A549 treated with AZD9567 at 1 μM for 4 hours (cell line): ENCODE measurements around the gene C16orf86. TPM values are rescaled to one million over a fixed set of nuclear protein-coding genes. Genes with fewer than 3 reads are reported as not detected.

Source experiments
- total RNA-seq: library from RNA; stranded (reverse); fragments of 200-300 nt; extraction: Qiagen RNA extraction; gene quantifications from 5 replicates; pipeline ENCODE4 v1.2.3, GENCODE V29; 2022; ENCODE audit not compliant: insufficient read depth

The C16orf86 gene, protein sequence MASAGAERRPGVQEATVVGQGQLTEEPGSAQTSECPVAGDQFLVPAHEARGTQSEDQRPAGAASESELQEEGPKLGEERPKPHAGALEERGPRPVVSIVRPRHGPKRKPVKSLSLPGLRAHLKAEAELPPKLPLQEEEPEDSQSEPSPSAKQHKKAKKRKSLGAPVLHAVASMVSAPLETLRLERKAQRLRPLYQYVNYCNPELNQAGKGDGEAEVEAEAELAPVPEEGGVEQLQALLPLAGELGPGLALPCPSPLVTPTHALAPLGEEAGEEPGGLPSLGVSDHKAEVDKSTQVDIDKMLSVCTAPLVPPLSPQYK
- 0.10 to 0.20 TPM in 2 of 5 replicates, not detected in the others for total RNA-seq

GRCh38 chr16:67666559-67667452 is at the start of gene C16orf86, which contains the start of gene ENKD1:
Gene C16orf86 (plus strand): TSS chr16:67666814. CDS start chr16:67666971, 157 bp downstream.
Gene ENKD1 (minus strand): TSS chr16:67666750. CDS start chr16:67666442, 308 bp downstream.

GRCh38 chr16:67659675-67660563 is 6.7 kb upstream of the C16orf86 start, which contains the start of gene ACD:
Gene ACD (minus strand): TSS chr16:67660260. CDS start chr16:67660220, 40 bp downstream.

GRCh38 chr16:67660564-67661028 is 6.0 kb upstream of the C16orf86 start, which contains the start of gene PARD6A:
Gene PARD6A (plus strand): TSS chr16:67660960. CDS start chr16:67661039, 79 bp downstream.

Other genes with a start within 250 kb of the C16orf86 start
- gene HSD11B2, start 235.7 kb upstream of the C16orf86 start, total RNA-seq = 1.6 to 2.2 TPM (median 1.8 TPM) in 5 replicates
- 94.7 to 122 TPM (median 111 TPM) in 5 replicates for gene ATP6V0D1, start 185.7 kb upstream of the C16orf86 start, total RNA-seq
- not detected in 5 replicates for gene AGRP, start 183.3 kb upstream of the C16orf86 start, total RNA-seq
- 36.7 to 43.5 TPM (median 40.1 TPM) in 5 replicates for gene RIPOR1, start 138.0 kb upstream of the C16orf86 start, total RNA-seq
- gene CTCF, start 104.3 kb upstream of the C16orf86 start, total RNA-seq = 32.8 to 40.3 TPM (median 34.0 TPM) in 5 replicates
- gene CARMIL2, start 21.7 kb upstream of the C16orf86 start, total RNA-seq = 0.62 to 2.4 TPM (median 2.1 TPM) in 5 replicates
- 34.7 to 38.7 TPM (median 36.6 TPM) in 5 replicates for gene ACD, start 6.6 kb upstream of the C16orf86 start, total RNA-seq
- gene PARD6A, start 5.9 kb upstream of the C16orf86 start, total RNA-seq = 1.8 to 2.2 TPM (median 2.1 TPM) in 4 of 5 replicates, not detected in the other
- 3.3 to 12.0 TPM (median 10.3 TPM) in 5 replicates for gene ENKD1, start 64 bp upstream of the C16orf86 start, total RNA-seq
- 8.9 to 18.3 TPM (median 17.8 TPM) in 5 replicates for gene GFOD2, start 52.5 kb downstream of the C16orf86 start, total RNA-seq
- gene RANBP10, start 139.7 kb downstream of the C16orf86 start, total RNA-seq = 9.5 to 10.9 TPM (median 10.2 TPM) in 5 replicates
- gene TSNAXIP1, start 140.1 kb downstream of the C16orf86 start, total RNA-seq = 0.33 to 0.85 TPM (median 0.43 TPM) in 4 of 5 replicates, not detected in the other
- 23.4 to 41.0 TPM (median 38.1 TPM) in 5 replicates for gene THAP11, start 175.5 kb downstream of the C16orf86 start, total RNA-seq
- gene NUTF2, start 180.1 kb downstream of the C16orf86 start, total RNA-seq = 234 to 376 TPM (median 237 TPM) in 5 replicates
- 27.5 to 32.3 TPM (median 31.8 TPM) in 5 replicates for gene CENPT, start 180.9 kb downstream of the C16orf86 start, total RNA-seq
- gene EDC4, start 206.2 kb downstream of the C16orf86 start, total RNA-seq = 38.5 to 68.1 TPM (median 65.8 TPM) in 5 replicates
- 0.29 to 0.37 TPM in 2 of 5 replicates, not detected in the others for gene NRN1L, start 218.1 kb downstream of the C16orf86 start, total RNA-seq
- 11.1 to 20.4 TPM (median 15.9 TPM) in 5 replicates for gene PSKH1, start 226.4 kb downstream of the C16orf86 start, total RNA-seq